Fibroblast of lung (primary cell): ENCODE data around the gene CAMTA1.

ENCODE experiments used
- EZH2 ChIP-seq: IDR thresholded peaks from 2 replicates; pipeline ENCODE4 v1.5.1; 2012; ENCODE audit warnings: low read length, control low read depth, mild to moderate bottlenecking; ENCODE audit errors: missing control alignments
- TF ChIP-seq, protein P1 (sequence below), 2 donors: IDR thresholded peaks in 1 of 2; conservative IDR thresholded peaks in 1 of 2; 1 replicate in 1 of 2; 2 replicates in 1 of 2; pipeline ENCODE4 v1.5.1; 2011 to 2012; ENCODE audit warnings: low read length in 2 of 2, control low read depth in 1 of 2, inconsistent platforms in 1 of 2, low read depth in 1 of 2, mild to moderate bottlenecking in 1 of 2

DNA sequence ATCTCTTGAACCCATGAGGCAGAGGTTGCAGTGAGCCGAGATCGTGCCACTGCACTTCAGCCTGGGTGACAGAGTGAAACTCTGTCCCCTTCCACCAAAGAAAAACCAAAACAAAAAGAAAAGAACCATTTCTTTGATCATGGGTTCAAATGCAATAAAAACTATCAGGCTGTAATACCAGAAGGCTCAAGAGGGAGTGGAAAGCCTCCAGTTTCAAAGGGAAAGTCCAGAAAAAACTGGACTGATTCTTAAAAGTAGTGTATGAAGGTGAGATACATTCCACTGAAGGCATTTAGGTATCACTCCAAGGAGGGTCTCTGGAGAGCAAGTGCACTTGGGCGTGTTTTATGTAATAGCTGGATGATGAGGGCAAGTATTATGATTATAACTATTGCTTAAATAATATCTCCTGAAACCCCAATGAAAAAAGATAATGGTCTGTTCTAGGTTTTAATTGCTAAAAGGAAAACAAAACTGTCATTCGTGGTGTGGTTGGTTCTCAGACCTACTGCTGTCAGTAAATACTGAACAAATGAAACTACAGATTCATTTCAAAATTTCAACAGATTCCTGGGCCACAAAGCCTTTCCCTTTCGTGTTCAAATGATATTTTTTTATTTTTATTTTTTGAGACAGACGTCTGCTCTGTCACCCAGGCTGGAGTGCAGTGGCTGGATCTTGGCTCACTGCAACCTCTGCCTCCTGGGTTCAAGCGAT, 6.0 kb upstream of the CAMTA1 start:
- no peak for TF ChIP-seq EZH2
- TF ChIP-seq, protein P1, sequence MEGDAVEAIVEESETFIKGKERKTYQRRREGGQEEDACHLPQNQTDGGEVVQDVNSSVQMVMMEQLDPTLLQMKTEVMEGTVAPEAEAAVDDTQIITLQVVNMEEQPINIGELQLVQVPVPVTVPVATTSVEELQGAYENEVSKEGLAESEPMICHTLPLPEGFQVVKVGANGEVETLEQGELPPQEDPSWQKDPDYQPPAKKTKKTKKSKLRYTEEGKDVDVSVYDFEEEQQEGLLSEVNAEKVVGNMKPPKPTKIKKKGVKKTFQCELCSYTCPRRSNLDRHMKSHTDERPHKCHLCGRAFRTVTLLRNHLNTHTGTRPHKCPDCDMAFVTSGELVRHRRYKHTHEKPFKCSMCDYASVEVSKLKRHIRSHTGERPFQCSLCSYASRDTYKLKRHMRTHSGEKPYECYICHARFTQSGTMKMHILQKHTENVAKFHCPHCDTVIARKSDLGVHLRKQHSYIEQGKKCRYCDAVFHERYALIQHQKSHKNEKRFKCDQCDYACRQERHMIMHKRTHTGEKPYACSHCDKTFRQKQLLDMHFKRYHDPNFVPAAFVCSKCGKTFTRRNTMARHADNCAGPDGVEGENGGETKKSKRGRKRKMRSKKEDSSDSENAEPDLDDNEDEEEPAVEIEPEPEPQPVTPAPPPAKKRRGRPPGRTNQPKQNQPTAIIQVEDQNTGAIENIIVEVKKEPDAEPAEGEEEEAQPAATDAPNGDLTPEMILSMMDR (conservative IDR thresholded peaks at IDR 0.05 in 1 of 2, IDR thresholded peaks at IDR 0.05 in 1 of 2; ENCODE audit: low read depth in 1 of 2, low read length in 2 of 2), result no peak
